Endothelial cell (in vitro differentiated cells): ENCODE results near the gene SF3A2. TPM values are rescaled to one million over a fixed set of nuclear protein-coding genes. Genes with fewer than 3 reads are reported as not detected.

Experiments used
- DNase-seq: peaks from one replicate; pipeline ENCODE4 v3.0.0; 2021; ENCODE audit warnings: low spot score
- H3K27ac Mint-ChIP-seq: one replicate; pipeline ENCODE4 v1.8.0; 2021; ENCODE audit warnings: mixed read lengths, inconsistent platforms; ENCODE audit not compliant: unreplicated experiment
- H3K27me3 Mint-ChIP-seq: one replicate; pipeline ENCODE4 v1.8.0; 2021; ENCODE audit warnings: mild to moderate bottlenecking, moderate library complexity, mixed read lengths, inconsistent platforms; ENCODE audit not compliant: unreplicated experiment
- H3K36me3 Mint-ChIP-seq: one replicate; pipeline ENCODE4 v1.8.0; 2021; ENCODE audit warnings: mild to moderate bottlenecking, low read depth, mixed read lengths, inconsistent platforms; ENCODE audit not compliant: unreplicated experiment
- H3K4me1 Mint-ChIP-seq: one replicate; pipeline ENCODE4 v1.8.0; 2021; ENCODE audit warnings: mild to moderate bottlenecking, mixed read lengths, inconsistent platforms; ENCODE audit not compliant: unreplicated experiment
- H3K4me3 Mint-ChIP-seq: one replicate; pipeline ENCODE4 v1.8.0; 2021; ENCODE audit warnings: mild to moderate bottlenecking, mixed read lengths, inconsistent platforms; ENCODE audit not compliant: unreplicated experiment
- H3K9me3 Mint-ChIP-seq: one replicate; pipeline ENCODE4 v1.8.0; 2021; ENCODE audit warnings: mixed read lengths, inconsistent platforms; ENCODE audit not compliant: unreplicated experiment
- total RNA-seq: library from RNA; stranded (reverse); fragmentation: NEBNext Ultra II Directional; extraction: Animal tissue kit (Norgen Biotek cat#: 25700); gene quantifications from one replicate; pipeline ENCODE4 v1.2.1, GENCODE V29; 2021; ENCODE audit not compliant: unreplicated experiment
- TF ChIP-seq, protein P1 (sequence below): fragments of 200-600 bp; sonication (generic); IDR thresholded peaks from one replicate; pipeline ENCODE4 v1.5.0; 2021; ENCODE audit warnings: antibody characterized with exemption; ENCODE audit not compliant: unreplicated experiment

The SF3A2 gene
- total RNA-seq, 1 donor from 2014 or later: 137 TPM

DNA sequence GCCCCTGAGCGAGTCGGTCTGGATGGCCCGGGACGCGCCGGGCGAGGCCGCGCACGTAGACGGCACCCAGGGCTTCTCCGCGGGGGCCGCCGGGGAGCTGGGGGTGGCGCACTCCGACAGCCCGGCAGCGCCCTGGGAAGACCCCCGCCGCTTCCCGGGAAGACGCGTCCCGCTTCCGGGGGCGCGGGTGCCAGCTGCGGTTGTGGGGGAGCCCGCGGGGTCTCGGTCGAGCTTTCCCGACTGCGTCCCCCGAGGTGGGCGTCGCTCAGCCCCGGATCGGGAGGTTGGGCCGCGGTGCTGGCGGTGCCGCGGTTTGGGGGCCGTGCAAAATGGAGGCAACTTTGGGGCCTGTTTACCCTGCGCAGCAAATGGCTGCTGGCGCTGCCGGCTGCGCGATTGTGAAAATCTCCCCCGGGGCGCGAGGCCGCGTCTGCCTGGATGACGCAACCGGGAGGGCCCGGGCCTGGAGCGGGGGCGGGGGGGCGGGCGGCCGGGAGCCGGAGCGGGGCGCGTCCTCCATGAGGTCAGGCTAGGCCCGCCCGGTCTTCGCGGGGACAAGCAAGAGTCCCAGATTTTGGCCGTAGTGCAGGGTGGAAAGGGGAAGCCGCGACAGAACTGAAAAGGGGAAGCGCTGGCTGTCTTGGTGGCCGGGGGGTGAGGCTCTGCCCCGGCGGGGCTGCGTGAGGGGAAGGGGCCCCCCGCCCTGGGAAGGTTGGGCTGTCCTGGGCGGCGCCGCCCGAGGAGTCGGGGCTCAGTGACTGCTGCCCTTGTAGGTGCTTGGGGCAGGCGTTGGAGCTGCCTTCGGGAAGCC is 34.0 kb downstream of the SF3A2 start:
- peak overlapping the region; percentile 97 for H3K4me3 Mint-ChIP-seq
- peaks cover 15% of the 10 kb centered on the region for H3K4me1 Mint-ChIP-seq
- peaks cover 11% of the 10 kb centered on the region for H3K36me3 Mint-ChIP-seq
- H3K9me3 Mint-ChIP-seq: no peaks in the 10 kb centered on the region
- DNase-seq: peak; percentile 51
- no peak overlapping the region for H3K27ac Mint-ChIP-seq
- H3K27me3 Mint-ChIP-seq: peaks cover 17% of the 10 kb centered on the region
- TF ChIP-seq, protein P1, sequence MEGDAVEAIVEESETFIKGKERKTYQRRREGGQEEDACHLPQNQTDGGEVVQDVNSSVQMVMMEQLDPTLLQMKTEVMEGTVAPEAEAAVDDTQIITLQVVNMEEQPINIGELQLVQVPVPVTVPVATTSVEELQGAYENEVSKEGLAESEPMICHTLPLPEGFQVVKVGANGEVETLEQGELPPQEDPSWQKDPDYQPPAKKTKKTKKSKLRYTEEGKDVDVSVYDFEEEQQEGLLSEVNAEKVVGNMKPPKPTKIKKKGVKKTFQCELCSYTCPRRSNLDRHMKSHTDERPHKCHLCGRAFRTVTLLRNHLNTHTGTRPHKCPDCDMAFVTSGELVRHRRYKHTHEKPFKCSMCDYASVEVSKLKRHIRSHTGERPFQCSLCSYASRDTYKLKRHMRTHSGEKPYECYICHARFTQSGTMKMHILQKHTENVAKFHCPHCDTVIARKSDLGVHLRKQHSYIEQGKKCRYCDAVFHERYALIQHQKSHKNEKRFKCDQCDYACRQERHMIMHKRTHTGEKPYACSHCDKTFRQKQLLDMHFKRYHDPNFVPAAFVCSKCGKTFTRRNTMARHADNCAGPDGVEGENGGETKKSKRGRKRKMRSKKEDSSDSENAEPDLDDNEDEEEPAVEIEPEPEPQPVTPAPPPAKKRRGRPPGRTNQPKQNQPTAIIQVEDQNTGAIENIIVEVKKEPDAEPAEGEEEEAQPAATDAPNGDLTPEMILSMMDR: no peak

DNA sequence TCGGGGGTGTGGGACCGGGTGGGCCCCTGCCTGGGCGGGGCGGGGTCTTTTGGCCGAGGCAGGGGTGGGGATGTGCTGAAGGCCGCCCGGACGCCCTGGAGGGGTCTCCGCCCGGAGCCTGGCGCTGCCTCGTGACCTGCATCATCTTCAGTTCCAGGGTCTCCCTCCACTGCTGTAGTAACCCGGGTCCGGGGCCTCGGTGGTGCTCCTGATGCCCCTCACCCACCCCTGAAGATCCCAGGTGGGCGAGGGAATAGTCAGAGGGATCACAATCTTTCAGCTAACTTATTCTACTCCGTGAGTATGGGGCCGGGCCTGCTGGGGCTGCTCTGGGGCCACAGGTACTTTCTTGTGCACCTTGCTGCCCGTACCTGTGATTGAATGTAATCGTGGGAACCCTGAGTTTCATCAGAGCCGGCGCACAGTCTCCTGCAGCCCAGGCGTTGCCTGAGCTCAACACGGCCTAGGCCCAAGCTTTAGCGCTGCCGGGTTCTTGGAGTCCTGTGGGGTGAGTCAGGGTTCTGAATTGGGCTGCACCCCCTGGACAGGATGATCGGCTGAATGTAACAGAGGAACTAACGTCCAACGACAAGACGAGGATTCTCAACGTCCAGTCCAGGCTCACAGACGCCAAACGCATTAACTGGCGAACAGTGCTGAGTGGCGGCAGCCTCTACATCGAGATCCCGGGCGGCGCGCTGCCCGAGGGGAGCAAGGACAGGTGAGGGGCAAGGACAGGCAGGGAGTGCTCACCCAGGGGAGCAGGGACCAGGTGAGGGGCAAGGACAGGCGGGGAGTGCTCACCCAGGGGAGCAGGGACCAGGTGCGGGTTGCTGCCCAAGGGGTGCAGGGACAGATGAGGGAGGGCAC is 34.8 kb downstream of the SF3A2 start:
- Mint-ChIP-seq H3K4me3 (peak overlapping the region; percentile 92), H3K9me3 (no peaks in the 10 kb centered on the region), H3K27me3 (peaks cover 17% of the 10 kb centered on the region), H3K27ac (peak overlapping the region; percentile 61), H3K4me1 (peaks cover 12% of the 10 kb centered on the region), H3K36me3 (peaks cover 11% of the 10 kb centered on the region)
- TF ChIP-seq, protein P1: no peak
- DNase-seq: no peak

DNA sequence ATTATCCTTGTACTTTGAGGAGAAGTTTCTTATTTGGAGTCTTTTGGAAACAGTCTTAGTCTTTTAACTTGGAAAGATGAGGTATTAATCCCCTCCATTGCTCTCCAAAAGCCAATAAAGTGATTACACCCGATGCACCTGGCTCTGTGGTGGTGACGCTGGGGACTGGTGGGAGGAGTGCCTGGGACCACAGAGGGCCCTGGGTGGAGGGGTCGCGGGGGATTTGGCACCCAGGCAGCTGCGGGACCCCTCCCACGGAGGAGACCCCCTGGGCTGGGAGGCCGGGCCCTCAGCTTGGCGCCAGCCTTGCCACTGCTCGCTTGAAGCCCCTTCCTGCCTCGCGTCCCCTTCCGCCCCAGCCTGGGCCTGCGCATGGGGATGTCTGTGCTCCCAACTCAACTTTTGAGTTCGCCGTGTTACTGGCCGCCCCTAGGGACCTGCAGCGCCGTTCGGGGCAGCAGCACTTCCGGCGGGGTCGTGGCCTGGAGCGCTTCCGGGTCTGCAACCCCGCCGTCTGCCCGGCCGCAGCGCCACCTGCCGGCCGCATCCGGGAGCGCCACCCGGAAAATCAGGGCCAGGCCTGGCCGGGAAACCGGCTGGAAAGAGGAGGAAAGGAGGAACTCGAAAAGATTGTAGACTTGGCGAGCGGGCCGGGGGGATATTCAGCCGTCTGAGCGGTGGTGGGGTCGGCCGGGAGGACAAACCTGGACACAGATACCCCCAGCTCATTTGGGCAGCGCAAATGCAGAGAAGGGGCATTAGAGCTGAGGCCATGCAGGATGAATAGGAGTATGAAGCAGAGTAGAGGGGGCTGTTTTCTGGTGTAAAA is 36.9 kb downstream of the SF3A2 start:
- TF ChIP-seq, protein P1: peak; percentile 99
- Mint-ChIP-seq H3K4me1 (peaks cover 12% of the 10 kb centered on the region), H3K27ac (peak overlapping the region; percentile 79), H3K36me3 (peaks cover 17% of the 10 kb centered on the region), H3K4me3 (peak overlapping the region; percentile 83), H3K27me3 (peaks cover 14% of the 10 kb centered on the region), H3K9me3 (no peaks in the 10 kb centered on the region)
- DNase-seq: peak; percentile 91

DNA sequence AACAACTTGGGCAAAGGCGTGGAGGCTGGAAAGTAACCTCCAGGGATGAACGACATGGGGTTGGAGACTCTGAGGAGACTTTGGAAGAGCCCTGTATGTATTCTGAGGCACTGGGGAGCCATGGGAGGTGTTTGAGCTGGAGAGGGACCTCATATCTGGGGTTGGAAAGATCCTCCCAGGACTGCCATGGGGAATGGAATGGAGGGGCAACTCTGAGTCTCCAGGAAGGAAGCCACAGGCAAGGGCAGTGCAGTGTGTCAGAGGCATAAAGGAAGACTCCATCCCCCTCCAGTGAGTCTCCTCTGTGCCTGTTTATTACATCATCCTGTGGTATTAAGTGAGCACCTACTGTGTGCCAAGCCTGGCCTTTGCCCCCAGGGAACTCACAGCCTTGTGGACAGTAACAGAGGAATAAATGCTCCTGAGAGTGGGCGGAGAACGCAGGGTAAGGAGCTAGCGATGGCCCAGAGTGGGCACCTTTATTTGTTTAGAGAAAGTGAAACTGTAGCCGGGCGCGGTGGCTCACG is 37.6 kb downstream of the SF3A2 start:
- Mint-ChIP-seq H3K36me3 (peaks cover 17% of the 10 kb centered on the region), H3K9me3 (no peaks in the 10 kb centered on the region), H3K27ac (peak overlapping the region; percentile 79), H3K4me3 (peak overlapping the region; percentile 59), H3K4me1 (peaks cover 12% of the 10 kb centered on the region), H3K27me3 (peaks cover 11% of the 10 kb centered on the region)
- TF ChIP-seq, protein P1: no peak
- DNase-seq: no peak
